T-helper 2 cell treated with Interferon-gamma antibody and Interleukin-4, amounts not matched to agents 5 μg/mL and 100 μg/mL, for 36 hours (primary cell): Measurements from ENCODE around the gene SUMF2.
"Not testable (repeated sequence)": the region's sequence is repeated elsewhere in the genome, so short reads cannot be mapped to it uniquely, and the experiment has no call there.

Source experiments
- DNase-seq: peaks from one replicate; pipeline ENCODE4 v3.0.0; 2021; ENCODE audit warnings: low spot score
- H3K27ac Mint-ChIP-seq: one replicate; pipeline ENCODE4 v1.8.0; 2021; ENCODE audit warnings: mild to moderate bottlenecking, mixed read lengths
- H3K27me3 Mint-ChIP-seq: one replicate; pipeline ENCODE4 v1.8.0; 2021; ENCODE audit warnings: low read depth, mixed read lengths
- H3K36me3 Mint-ChIP-seq: one replicate; pipeline ENCODE4 v1.8.0; 2021; ENCODE audit warnings: low read depth, mixed read lengths
- H3K4me1 Mint-ChIP-seq: one replicate; pipeline ENCODE4 v1.8.0; 2021; ENCODE audit warnings: low read depth, mixed read lengths
- H3K4me3 Mint-ChIP-seq: one replicate; pipeline ENCODE4 v1.8.0; 2022; ENCODE audit warnings: mild to moderate bottlenecking, moderate library complexity, mixed read lengths
- H3K9me3 Mint-ChIP-seq: one replicate; pipeline ENCODE4 v1.8.0; 2021; ENCODE audit warnings: mixed read lengths

Gene SUMF2

GRCh38 chr7:56106108-56107073 lies 42.3 kb downstream of the SUMF2 start, which contains the start of gene CHCHD2:
TSS of gene CHCHD2 (minus strand) at chr7:56106476. CDS start at chr7:56106413, 63 bp downstream.
- H3K36me3 Mint-ChIP-seq: peaks cover 40% of the 10 kb centered on the region

GRCh38 chr7:56107954-56108258 lies 43.8 kb downstream of the SUMF2 start:
- no peak for DNase-seq
- H3K4me3 Mint-ChIP-seq: peak overlapping the region; percentile 99
- H3K4me1 Mint-ChIP-seq: peaks cover 18% of the 10 kb centered on the region
- peaks cover 33% of the 10 kb centered on the region for H3K36me3 Mint-ChIP-seq
- H3K9me3 Mint-ChIP-seq: peaks cover 15% of the 10 kb centered on the region
- H3K27ac Mint-ChIP-seq: peak overlapping the region; percentile 69
- H3K27me3 Mint-ChIP-seq: no peaks in the 10 kb centered on the region

More at GRCh38 chr7:56106108-56107073, 42.3 kb downstream of the SUMF2 start, which contains the start of gene CHCHD2:
- DNase-seq: peak; percentile 95
- Mint-ChIP-seq H3K4me1 (peaks cover 18% of the 10 kb centered on the region), H3K27ac (peak within 1 kb of the TSS; percentile 98), H3K27me3 (no peaks in the 10 kb centered on the region), H3K4me3 (peak within 1 kb of the TSS; percentile 99), H3K9me3 (peaks cover 15% of the 10 kb centered on the region)

- Mint-ChIP-seq H3K4me3 (no peak overlapping the region), H3K9me3 (peaks cover 15% of the 10 kb centered on the region), H3K27me3 (peaks cover 3% of the 10 kb centered on the region), H3K36me3 (peaks cover 19% of the 10 kb centered on the region), H3K27ac (no peak overlapping the region), H3K4me1 (peaks cover 11% of the 10 kb centered on the region)
- no peak for DNase-seq
Observed at GRCh38 chr7:56110611-56111010, 46.5 kb downstream of the SUMF2 start.

- not testable (repeated sequence) for H3K27me3 Mint-ChIP-seq, H3K27ac Mint-ChIP-seq, H3K36me3 Mint-ChIP-seq, H3K4me1 Mint-ChIP-seq, DNase-seq, H3K9me3 Mint-ChIP-seq, H3K4me3 Mint-ChIP-seq
Observed at GRCh38 chr7:56112244-56112643, 48.2 kb downstream of the SUMF2 start.

GRCh38 chr7:56115852-56116538 lies 51.9 kb downstream of the SUMF2 start, which contains the start of gene NUPR2:
TSS of gene NUPR2 (minus strand) at chr7:56116417. CDS start at chr7:56116314, 103 bp downstream.
- H3K9me3 Mint-ChIP-seq: no peaks in the 10 kb centered on the region
- no peak for DNase-seq
- no peak within 1 kb of the TSS for H3K4me3 Mint-ChIP-seq
- no peak within 1 kb of the TSS for H3K27ac Mint-ChIP-seq
- peaks cover 6% of the 10 kb centered on the region for H3K27me3 Mint-ChIP-seq
- H3K4me1 Mint-ChIP-seq: no peaks in the 10 kb centered on the region
- H3K36me3 Mint-ChIP-seq: no peaks in the 10 kb centered on the region

- Mint-ChIP-seq H3K27ac (no peak overlapping the region), H3K9me3 (no peaks in the 10 kb centered on the region), H3K4me3 (no peak overlapping the region), H3K4me1 (no peaks in the 10 kb centered on the region), H3K27me3 (peaks cover 2% of the 10 kb centered on the region), H3K36me3 (no peaks in the 10 kb centered on the region)
- DNase-seq: no peak
Observed at GRCh38 chr7:56121440-56121839, 57.4 kb downstream of the SUMF2 start.

- Mint-ChIP-seq H3K36me3 (no peaks in the 10 kb centered on the region), H3K27ac (no peak overlapping the region), H3K4me1 (no peaks in the 10 kb centered on the region), H3K9me3 (no peaks in the 10 kb centered on the region), H3K4me3 (no peak overlapping the region), H3K27me3 (no peaks in the 10 kb centered on the region)
- DNase-seq: no peak
Observed at GRCh38 chr7:56124981-56125380, 60.9 kb downstream of the SUMF2 start.

GRCh38 chr7:56125831-56126230 lies 61.7 kb downstream of the SUMF2 start:
- no peaks in the 10 kb centered on the region for H3K9me3 Mint-ChIP-seq

GRCh38 chr7:56127241-56127975 lies 63.3 kb downstream of the SUMF2 start:
- DNase-seq: no peak
- Mint-ChIP-seq H3K9me3 (no peaks in the 10 kb centered on the region), H3K4me1 (no peaks in the 10 kb centered on the region)

More at GRCh38 chr7:56125831-56126230, 61.7 kb downstream of the SUMF2 start:
- no peak for DNase-seq
- H3K27me3 Mint-ChIP-seq: no peaks in the 10 kb centered on the region
- H3K4me1 Mint-ChIP-seq: no peaks in the 10 kb centered on the region
- H3K4me3 Mint-ChIP-seq: no peak overlapping the region
- no peak overlapping the region for H3K27ac Mint-ChIP-seq
- no peaks in the 10 kb centered on the region for H3K36me3 Mint-ChIP-seq

More at GRCh38 chr7:56127241-56127975, 63.3 kb downstream of the SUMF2 start:
- no peak overlapping the region for H3K4me3 Mint-ChIP-seq
- H3K36me3 Mint-ChIP-seq: no peaks in the 10 kb centered on the region
- H3K27ac Mint-ChIP-seq: no peak overlapping the region
- no peaks in the 10 kb centered on the region for H3K27me3 Mint-ChIP-seq
